HS-5 (cell line): ENCODE results near the gene NSF.
"Not testable (repeated sequence)": the region's sequence is repeated elsewhere in the genome, so short reads cannot be mapped to it uniquely, and the experiment has no call there.

Experiments used
- DNase-seq: peaks from one replicate; pipeline ENCODE4 v3.0.0-alpha.2; 2012; ENCODE audit warnings: low read depth

Gene NSF

DNA sequence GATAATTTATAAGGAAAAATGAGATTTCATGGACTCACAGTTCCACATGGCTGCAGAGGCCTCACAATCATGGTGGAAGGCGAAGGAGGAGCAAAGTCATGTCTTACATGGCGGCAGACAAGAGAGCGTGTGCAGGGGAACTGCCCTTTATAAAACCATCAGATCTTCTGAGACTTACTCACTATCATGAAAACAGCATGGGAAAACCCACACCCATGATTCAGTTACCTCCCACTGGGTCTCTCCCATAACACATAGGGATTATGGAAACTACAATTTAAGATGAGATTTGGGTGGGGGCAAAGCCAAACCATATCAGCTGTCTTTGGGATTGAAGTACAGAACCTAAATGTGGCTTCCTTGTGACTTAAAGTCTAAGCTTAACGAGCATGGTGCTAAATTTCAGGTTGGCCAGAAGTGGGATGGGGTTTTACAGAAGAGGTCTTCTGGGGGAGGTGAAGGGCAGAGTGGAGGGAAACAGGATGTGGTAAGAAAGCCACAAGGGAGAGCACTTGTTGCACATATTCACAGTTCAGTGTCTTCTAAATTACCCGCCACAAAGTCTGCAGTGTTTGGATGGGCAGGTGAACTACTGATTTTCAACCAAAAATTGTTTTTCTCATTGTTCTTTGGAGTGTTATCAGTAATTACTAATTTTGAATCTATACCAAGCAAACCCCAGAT, 38.4 kb downstream of the NSF start:
- DNase-seq, result not testable (repeated sequence)

DNA sequence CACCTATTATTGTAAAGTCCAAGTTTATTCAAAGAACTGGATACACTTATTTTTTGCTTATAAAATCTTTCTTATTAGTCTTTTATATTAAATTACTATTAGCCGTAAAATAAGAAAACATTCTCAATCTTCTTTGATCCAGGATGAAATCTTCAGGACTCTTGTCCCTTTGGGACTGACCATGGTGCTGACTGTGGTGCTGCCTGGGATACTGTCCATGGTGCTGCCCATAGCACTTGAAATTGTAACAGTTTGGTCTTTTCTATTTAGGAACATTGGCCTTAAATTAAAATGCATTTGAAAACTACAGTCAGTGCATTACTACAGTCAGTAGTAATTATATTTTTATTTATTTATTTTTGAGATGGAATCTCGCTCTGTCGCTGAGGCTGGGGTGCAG, 41.7 kb downstream of the NSF start:
- not testable (repeated sequence) for DNase-seq

DNA sequence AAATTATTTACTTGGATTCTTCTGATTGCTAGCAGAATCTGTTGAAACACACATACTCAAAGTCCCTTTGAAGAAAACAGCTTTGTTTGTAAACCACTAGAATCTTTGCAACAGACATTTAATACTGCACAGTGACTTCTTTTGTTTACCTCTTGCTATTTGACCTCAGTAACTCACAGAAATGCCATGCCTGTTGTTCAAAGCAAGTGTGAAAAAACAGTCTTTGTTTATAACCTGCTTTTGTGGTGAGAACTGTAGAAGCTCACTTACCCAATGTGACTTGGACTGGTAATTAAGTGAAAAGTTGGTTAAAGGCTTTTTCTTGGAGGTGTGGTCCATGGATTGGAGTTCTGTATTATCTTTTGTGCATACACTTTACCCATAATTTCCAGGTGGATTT, 44.4 kb downstream of the NSF start:
- not testable (repeated sequence) for DNase-seq

DNA sequence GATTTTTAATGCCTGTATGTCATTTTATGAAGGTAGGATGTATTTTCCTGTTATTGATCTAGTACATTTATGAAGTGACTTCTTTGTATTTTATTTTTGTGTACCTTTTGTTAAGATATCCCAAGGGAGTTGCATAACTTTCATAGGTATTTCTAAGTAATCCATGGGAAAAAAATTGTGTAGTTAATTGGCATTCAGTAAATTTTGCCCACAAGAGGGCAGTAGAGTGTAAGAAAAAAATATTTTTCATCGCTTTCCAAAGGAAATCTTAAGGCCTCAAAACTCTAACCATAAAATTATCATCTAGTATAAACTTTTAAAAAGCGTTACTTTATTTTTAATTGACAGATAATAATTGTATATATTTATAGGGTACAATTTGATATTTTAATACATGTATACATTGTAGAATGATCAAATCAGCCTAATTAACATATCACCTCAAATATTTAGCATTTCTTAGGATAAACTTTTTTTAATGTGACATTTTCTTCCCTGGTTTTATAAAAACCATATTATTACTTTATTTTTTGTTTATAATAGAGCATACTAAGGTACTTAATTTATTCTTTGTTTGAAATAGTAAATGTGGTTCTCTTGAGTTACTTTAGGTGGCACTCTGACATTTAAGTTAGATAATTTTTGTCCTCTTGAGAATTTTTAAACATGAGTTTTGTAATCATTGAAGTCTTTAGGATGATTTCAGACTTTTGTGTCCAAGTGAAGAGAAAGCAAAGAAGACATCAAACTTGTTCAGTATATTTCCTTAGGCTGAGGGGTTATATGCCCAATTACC, 51.6 kb downstream of the NSF start:
- not testable (repeated sequence) for DNase-seq

DNA sequence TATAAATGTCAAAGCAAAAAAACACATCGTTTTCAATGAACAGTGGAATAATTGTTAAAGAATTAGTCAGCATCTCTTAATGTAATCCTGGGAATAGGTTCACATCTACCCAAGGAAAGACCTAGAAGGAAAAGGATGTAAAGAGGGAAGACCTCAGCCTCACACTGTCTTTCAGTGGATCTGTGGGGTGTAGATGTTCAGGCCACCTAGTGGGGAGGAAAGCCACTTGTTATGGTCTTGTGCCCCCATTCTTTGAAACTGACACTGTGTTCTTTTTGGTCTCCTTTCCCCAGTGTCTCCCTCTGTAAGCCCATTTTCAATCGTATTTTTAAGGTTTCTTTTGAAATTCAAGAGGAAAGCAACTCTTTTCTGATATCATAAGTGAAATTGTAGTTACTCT, 56.8 kb downstream of the NSF start:
- not testable (repeated sequence) for DNase-seq

DNA sequence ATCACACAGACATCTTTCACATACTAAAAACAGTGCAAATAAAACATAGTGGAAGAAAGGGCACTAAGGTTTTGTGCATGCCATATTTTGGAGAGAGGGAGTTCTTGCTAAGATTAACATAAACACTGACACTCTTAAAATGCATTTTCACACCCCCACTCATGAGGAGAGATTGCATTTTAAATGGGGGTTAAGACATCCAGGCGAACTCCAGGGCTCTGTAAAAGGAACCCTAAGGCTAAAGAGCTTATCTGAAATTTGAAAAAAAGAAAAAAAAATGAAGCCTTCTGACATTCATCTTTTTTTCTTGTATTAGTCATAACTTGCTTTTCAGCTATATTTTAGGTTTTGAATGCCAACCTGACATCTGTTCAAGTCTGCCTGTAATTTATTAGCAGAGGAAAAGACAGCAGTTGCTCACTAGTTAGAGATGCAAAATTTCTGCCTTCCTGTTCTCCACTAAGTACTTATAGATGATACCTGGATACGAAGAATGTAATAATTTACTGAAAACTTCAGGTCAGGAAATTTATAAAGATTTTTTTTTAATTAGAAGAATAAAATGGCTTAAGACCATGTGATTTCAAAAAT, 57.3 kb downstream of the NSF start:
- DNase-seq, result not testable (repeated sequence)

DNA sequence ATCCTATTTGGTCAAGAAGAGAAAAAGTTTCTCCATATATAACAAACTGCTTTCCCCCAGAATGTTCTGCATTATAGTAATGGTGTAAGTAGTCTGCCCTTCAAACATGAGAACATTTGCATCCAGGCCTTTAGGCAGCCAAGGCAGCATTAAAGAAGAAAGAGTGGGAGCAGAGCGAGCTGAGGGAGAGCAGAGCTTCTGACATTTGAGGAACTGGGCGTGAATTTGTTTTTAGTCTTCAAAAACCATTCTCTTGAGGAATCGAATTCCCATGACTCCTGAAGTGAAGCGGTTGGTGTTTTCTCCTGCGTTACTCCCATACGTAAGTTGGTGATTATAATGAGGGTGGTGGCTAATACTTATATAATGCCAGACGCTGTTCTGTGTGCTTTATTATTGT, 58.8 kb downstream of the NSF start:
- DNase-seq, result not testable (repeated sequence)

DNA sequence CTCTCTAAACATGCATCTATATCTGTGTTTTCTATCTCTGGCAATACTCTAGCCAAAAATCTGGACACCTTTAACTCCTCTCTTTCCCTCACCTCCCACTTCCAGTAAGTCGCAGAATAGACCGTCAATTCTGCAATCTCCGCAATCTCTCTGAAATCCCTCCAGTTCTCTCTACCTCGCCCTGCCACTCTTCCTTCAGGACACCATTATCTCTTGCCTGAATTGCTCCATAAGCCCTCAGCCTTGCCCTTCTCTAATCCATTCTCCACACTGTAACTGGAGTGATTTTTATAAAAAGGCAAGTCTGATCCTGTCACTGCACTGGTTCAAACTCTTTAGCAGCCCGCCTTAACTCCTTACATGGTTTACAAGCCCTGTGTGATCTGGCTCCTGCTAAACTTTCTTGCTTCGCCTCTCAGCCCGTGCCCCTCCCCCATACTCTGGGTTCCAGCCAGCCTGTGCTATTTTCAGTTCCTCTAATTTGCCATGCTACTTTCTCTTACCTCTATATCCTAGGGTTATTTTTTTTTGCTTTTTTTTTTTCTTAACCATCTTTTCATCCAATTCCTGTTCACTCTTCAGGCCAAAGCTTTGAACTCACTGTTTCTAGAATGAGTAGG, 61.7 kb downstream of the NSF start:
- not testable (repeated sequence) for DNase-seq

DNA sequence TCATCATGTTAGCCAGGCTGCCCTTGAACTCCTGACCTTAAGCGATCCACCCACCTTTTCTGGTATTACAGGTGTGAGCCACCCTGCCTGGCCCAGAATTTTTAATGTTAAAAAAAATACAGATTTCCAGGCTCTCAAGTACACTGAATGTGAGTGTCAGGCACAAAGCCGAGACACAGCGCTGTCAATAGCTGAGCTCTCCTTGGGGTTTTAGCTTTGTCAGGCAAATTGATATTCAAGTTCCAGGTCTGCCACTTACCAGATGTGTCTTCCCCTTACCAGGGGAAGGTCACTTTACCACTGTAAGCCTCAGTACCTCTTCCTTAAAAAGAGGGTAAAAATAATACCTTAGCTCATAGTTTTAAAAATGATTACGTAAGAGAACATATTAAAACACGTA, 67.8 kb downstream of the NSF start:
- DNase-seq, result not testable (repeated sequence)

DNA sequence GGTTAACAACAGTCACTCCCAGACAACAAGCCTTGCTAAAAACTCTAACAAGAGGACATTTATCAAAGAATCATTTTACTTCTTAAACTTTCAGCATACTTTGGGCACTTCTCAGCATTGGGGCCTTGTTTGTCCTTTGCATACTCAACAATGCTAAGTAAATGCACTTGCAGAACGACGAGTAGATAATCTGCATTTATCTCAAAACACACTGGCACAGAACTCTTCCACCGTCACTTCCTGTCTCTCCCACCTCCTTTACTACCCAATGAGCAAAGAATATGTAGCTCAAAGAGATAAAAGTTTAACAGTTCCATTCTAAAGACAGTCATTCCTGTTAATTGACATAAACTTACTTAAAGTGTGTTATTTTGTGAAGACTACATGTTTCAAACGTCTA, 69.2 kb downstream of the NSF start:
- not testable (repeated sequence) for DNase-seq

DNA sequence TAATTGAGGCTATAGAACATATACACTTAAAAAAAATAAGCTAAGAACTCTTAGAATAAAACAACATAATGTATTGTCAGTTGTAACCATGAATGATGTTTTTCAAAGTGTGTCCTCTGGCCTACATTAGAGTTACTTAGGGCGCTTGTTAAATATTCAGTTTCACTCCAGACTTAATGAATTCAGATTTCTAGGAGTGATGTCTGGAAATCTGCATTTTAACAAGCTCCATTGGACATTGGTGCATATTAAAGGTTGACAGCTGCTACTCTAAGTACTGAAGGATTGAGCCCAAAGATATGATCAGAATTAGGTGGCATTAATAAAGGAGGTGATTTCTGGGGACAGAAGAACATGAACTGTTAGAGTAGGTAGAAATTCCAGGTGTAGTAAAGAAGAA, 72.7 kb downstream of the NSF start:
- DNase-seq, result not testable (repeated sequence)

DNA sequence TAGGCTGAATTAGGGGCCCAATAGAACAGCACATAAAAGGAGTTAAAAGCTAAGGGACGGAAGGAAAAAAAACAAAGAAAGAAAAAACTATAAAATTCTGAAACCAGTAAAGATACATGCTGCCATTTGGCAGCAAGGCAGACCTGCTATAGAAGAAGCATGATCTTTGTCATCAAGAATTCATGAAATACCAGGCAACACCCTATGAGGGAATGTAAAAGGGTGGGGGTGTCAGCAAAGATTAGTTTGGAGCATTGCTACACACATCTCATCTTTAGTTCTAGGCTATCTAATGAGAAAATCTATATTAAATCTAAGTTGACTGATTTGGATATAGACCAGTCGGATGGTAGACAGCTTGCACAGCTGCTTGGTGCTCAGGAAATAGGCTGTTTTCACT, 73.1 kb downstream of the NSF start:
- DNase-seq, result not testable (repeated sequence)

DNA sequence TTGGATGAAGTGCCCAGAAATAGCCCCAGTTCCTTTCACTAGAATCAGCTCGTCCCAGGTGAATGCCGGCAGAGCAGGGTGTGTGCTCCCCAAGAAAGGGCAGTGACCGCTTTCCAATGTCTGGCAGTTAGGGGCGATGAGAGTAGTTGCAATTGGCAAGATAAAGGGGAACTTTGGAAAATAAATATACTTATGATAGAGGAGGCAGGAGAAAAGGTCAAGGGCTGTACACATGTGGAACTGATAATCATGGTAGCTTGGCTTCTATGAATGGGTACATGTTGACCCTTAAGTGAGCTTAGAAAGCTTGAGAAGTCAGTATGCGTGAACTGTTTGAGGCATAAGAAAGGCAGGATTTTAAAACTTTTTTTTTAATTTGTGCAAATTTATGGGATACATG, 75.5 kb downstream of the NSF start:
- DNase-seq, result not testable (repeated sequence)

DNA sequence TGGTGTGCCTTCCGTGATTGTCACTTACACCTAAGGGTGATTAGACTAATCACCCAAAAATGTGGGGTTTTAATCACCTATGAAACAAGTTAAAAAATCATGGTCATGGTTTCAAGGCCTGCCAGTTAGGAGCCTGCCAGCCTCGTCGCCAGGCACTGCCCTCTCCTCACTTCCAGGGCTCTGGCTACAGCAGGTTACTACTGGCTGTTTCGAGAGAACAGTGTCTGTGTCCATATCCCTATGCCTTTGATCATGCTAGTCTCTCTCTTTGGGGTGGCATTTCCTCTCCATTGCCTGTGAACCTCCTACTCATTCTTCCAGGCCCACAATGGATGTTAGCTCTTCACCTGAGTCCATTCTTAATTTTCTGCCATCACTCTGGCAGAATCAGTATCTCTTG, 80.3 kb downstream of the NSF start:
- not testable (repeated sequence) for DNase-seq

DNA sequence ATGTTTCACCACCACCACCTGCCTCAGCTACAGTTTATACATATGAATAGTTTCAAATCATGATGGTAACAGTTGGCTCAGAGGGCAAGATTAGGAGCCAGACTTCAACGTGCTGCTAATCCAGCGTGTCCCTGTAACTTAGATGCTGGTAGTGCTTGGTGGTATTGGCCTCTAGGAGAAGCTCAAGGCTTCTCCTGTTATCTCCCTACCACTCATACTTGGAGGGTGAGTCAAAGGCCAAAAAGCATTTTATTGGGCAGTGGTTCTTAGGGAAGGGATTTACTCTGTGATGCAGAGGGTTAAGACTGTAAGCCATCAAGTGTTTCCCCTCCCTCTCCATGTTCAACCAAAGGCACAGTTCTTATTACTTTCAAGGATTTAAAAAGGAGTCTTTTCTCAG, 82.3 kb downstream of the NSF start:
- DNase-seq, result not testable (repeated sequence)

DNA sequence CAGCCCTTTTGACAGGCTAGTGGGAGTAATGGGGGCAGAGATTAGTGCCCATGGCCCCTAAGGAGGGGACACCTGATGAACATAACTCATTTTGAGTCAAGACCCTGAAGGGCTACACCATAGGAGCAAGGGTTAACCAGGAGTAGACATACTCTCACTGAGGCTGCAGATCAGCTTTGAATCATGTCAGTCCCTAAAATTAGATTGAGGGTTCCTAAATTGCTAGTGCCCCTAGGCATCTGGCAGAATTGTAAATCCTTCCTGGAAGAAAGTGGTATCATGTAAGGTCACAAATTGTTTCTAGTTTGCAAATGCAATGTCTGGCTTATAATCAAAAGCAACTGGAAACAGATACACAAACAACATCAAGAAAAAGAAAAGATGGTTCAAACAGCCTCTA, 87.3 kb downstream of the NSF start:
- not testable (repeated sequence) for DNase-seq

DNA sequence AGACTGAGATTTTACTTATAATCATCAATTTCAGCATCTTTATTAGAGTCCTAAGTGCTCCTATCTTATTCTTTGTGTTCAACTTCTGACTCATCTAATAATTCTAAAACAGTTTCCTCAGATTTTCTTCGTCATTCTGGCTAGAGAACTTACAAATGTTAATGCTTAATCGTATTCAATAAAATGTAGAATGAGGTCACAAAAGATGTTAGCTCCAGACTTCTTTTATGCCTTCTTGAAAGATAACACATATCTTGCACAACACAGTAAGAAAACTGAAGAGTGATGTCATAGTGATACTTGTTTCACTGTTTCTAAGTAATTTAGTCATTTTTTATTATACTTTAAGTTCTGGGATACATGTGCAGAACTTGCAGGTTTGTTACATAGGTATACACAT, 93.2 kb downstream of the NSF start:
- not testable (repeated sequence) for DNase-seq

DNA sequence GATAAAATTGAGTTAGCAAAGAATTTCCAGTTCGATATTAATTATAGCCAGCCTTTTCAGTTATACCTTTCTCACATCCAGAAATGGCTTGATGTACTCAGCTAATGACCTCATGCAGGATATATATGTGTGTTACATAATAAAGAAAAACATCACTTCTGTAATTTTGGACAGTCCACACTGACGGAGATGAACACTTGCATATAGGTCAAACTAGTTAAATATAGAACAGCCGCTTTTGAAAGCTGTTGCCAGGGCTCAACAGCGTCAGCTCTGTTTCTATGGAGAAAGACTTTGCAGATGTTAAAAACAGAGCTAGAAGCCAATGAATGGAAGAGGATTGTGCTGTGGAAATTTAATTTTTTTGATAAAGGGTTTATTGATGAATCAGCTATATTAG, 94.8 kb downstream of the NSF start:
- not testable (repeated sequence) for DNase-seq

DNA sequence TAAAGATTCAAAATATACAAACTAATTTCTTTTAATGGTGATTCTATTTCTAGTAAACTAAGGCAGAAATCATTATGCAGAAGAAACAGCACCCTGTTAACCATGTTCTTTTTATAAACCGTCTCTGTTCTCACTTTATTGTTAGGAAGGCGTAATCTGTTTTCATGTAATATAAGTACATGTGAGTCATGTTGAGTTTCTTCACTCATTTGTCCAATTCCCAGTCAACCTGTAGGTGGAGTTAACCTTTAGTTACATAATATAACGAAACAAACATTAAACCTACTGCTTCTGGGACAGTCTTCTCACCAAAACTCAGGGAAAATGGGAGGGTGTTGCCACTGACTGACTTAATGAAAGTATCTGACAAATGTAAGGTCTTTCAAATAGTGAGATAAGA, 101.7 kb downstream of the NSF start:
- not testable (repeated sequence) for DNase-seq

DNA sequence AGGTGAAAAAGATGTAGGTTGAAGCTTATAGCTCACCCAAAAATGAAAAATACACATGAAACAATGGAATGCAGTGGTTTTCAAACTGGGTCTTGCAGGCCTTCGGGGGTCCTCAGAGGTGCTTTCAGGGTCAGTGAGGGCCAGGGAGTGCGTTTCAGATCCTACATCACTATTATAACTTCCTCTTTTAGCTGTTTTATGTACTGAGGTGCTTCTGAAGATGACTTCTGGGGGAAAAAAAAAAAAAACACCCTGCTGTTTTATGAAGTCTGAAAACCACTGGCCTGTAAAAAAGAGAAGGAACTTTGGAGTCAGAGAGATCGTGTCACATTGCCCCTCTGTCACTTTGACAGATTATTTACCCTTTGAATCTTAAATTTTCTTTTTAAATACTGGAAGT, 102.8 kb downstream of the NSF start:
- not testable (repeated sequence) for DNase-seq

DNA sequence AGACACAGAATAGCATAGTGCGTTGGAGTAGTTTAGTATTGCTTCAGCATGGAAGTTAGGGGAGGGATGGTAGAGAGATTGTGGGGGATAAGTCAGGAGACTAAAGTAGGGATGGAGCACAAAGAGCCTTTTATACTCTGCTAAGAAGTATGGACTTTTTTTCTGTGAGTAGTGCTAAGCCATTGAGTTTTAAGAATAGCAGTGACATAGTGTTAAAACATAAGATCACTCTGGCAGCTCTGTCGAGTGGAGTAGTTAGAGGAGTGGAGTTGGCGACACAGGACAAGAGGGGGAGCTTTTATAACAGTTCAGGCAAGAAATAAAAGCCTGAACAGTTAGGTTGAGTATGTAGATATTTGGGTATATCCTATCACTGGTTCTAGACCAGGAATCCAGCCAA, 106.1 kb downstream of the NSF start:
- not testable (repeated sequence) for DNase-seq

DNA sequence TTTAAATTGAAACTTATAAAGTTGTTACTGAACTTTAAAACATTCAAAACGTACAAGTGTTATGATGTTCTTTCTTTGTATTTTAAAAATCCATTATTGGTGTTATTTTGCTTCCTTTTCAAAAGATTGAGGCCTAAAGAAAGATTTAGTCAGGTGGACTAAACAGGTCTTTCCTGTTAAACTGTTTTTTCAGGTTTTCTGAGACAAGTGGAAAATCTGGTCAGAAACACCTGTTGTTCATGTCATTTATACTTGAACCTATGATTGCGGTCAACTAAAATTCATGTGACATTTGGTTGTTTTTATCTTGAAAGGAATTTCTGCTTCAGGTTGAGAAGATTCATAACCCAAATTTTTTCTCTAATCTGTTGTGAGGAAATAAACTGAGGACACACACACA, 108.5 kb downstream of the NSF start:
- DNase-seq, result not testable (repeated sequence)

DNA sequence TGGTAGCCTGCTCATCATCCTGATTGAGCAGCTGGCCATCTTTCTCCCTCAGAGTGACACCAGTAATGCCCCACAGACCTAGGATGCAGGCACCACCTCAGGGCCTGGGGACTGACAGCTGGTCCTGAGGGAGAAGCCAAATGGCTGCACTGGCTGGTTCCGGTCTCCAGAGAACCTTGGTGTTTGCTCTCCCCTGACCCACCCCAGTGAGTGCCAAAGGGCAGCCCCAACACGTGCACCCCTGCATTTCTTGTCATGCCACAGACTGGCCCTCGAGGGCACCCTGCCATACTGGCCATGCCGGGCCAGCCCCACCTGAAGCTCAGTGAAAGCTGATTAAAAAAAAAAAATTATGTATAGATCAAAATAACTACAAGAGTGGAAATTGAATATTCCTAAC, 127.5 kb downstream of the NSF start:
- no peak for DNase-seq
